Measurements from ENCODE around the gene MYT1.
"Not testable (repeated sequence)": the region's sequence is repeated elsewhere in the genome, so short reads cannot be mapped to it uniquely, and the experiment has no call there.

MYT1 gene

GRCh38 chr20:64280460-64280843 lies 116.2 kb downstream of the MYT1 start:
- no peak for DNase-seq

GRCh38 chr20:64283646-64284045 lies 119.4 kb downstream of the MYT1 start:
- no peak for DNase-seq

- DNase-seq: peak; percentile 85
These were observed 121.6 kb downstream of the MYT1 start for GRCh38 chr20:64285579-64286446.

- not testable (repeated sequence) for DNase-seq
These were observed 122.4 kb downstream of the MYT1 start for GRCh38 chr20:64286447-64287263.

DNA sequence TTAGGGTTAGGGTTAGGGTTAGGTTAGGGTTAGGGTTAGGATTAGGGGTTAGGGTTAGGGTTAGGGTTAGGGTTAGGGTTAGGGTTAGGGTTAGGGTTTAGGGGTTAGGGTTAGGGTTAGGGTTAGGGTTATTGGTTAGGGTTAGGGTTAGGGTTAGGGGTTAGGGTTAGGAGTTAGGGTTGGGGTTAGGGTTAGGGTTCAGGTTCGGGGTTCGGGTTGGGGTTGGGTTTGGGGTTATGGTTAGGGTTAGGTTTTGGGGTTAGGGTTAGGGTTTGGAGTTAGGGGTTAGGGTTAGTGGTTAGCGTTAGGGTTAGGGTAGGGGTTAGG lies 123.0 kb downstream of the MYT1 start:
- not testable (repeated sequence) for DNase-seq
